Skin of body (tissue), 2 donors: ENCODE data around the gene AHCYL2. TPM values are rescaled to one million over a fixed set of nuclear protein-coding genes. Genes with fewer than 3 reads are reported as not detected.
"Not testable (repeated sequence)": the region's sequence is repeated elsewhere in the genome, so short reads cannot be mapped to it uniquely, and the experiment has no call there.

Experiments
- DNase-seq: peaks from one replicate; lab custom pipeline; 2025; lab: John Stamatoyannopoulos, UW
- total RNA-seq: library from RNA; depleted of rRNA; stranded (reverse); fragments of >200 nt; gene quantifications from one replicate; pipeline ENCODE4 v1.2.3, GENCODE V29; 2014

Gene AHCYL2
- total RNA-seq, 1 donor from 2014 or later, result 19.4 TPM

DNA sequence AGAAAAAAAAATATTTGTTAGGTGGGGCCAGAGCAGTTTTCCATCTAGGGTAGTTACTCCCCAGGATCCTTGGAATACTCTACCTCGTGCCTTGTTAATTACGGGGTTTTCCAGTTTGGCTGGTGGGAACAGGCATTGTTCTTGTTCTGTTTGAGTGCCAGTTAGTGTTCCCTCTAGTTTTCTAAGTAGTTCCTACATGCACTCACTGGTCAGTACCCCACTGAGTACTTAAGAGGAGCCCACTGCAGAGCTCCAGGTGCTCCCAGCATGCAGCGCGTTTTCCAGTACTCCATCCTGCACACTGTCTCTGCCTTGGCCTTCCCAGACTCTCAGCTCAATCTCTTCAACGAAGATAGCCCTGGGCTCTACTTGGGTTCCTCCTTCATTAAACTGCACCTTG is 58.0 kb downstream of the AHCYL2 start:
- DNase-seq, result no peak

DNA sequence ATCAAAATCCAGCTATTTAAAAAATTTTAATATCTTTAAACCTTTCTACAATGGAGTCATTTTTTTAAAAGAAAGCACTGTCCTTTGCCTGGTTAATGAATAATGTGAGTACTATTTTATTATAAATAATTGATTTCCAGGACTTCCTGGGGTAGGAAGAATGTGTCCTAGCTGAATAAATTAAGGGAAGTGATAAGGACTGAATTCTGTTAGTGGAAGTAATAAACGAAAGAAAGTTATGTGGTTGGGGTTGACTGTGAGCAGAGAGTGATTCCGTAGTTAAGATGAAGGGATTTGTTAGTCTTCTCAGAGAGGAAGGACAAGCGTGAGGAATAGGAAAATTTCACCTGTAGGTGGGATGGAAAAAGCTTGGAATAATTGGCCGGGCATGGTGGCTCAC is 59.1 kb downstream of the AHCYL2 start:
- DNase-seq, result no peak

DNA sequence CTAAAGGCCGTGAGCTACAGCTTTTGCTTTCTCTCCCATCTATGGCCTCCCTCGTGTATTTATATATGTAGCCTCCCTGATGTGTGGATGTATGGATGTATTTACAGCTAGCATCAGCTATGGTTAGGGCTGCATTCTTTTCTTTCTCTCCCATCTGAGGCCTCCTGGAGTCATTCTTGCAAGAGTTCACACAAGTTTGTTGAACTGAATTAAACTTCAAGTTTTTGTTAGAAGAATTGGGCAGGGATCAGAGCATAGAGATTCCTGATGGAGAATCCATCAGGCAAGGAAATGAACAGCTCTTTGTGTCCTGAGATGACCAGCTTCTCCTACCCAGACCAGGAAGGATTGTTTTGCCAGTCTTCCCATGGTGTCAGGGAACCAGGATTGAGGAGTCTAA is 60.3 kb downstream of the AHCYL2 start:
- peak; percentile 37 for DNase-seq

DNA sequence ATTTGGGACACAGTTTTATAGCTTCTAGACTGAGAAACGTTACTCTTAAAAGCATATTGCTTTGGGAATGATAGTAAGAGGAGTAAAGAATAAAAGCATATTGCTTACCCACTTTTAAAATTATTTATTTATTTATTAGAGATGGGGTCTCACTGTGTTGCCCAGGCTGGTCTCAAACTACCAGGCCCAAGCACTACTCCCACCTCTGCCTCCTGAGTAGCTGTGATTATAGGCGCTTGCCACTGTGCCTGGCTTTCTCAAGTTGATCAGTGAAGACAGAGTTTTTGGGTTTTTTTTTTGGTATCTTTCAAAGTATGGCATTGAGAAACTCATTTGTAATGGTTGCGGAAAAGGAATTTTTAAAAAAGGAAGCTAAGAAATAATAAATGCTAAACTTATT is 68.0 kb downstream of the AHCYL2 start:
- no peak for DNase-seq

DNA sequence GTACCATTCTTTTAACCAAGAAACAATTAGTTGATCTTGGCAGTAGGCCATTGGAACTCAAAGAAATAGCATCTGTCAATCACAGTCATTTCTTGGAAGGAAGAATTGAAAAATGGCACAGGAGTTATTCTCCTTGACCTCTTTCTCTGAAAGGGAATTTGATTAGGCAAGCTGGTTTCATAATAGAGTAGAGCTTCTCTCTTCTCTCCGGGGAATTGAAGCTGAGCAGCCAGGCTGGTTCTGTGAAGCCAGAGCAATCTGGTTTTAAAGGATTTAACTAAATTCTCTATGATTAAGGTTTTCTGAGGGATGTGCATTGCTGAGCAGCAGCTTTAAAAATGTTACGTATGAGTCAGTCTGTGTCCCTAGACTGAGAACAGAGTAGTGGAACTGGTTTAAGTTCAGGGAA is 70.2 kb downstream of the AHCYL2 start:
- no peak for DNase-seq

DNA sequence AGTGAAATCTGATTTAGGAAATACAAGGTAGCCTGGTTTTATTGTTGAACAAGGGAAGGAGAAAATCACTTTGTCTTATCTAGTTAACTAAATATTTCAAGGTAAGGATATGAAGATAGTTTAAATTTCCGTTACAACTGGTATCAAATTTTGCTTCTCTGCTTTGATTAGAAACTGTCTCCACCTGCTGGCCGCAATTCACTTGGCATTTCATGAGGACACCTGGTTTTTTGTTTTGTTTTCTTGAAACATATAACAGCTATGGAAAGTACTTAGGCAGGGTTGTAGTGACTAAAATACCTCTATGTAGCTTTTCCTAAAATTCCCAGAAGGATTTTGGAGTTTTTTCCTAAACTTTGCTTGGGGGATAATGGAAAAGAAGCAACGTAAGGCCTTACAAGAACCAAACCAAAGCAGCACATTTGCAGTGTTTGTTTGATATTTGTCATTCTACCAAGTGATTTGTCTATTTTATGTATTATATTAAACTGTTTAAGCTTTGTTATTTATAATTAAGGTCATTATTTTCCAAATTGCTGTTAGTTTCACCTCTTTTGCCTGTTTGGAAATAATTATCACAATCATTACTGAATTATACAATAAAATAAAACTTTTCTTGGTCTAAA is 73.6 kb downstream of the AHCYL2 start:
- DNase-seq, result no peak

DNA sequence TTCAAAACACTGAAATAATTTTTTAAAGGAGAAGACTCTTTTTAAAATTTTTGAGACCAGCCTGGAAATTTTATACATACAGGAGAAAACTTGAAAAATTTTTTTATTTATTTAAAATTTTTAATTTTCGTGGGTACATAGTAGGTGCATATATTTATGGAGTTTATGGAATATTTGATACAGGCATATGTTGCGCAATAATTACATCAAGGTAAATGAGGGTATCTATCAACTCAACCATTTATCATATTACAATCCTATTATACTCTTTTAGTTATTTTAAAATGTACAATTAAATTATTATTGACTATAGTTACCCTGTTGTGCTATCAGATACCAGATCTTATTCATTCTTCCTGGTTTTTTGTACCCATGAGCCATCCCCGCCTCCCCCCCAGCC is 75.1 kb downstream of the AHCYL2 start:
- no peak for DNase-seq

DNA sequence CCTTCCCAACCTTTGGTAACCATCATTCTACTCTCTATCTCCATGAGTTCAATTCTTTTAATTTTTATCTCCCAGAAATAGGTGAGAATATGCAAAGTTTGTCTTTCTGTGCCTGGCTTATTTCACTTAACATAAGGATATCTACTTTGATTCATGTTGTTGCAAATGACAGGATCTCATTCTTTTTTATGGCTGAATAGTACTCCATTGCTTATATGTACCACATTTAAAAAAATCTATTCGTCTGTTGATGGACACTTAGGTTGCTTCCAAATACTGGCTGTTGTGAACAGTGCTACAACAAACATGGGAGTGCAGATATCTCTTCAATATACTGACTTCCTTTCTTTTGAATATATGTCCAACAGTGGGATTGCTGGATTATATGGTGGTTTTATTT is 75.5 kb downstream of the AHCYL2 start:
- not testable (repeated sequence) for DNase-seq

DNA sequence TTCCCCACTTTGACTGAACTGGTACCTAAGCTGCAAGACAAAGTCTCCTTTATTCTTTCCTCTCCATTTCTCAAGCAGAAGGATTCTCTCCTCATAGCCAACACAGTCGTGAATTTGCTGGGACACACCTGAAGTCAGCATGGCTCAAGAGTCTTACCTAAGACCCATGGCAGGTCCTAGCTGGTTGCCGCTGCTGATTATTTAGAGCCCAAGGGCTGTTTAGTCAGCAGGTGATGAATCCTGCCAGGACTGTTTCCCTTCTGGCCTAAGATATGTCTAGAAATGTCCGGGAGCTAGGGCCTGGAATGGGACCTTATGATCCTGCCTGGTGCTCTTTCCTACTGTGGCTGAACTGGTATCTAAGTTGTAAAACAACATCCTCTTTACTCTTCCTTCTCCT is 82.8 kb downstream of the AHCYL2 start:
- no peak for DNase-seq

DNA sequence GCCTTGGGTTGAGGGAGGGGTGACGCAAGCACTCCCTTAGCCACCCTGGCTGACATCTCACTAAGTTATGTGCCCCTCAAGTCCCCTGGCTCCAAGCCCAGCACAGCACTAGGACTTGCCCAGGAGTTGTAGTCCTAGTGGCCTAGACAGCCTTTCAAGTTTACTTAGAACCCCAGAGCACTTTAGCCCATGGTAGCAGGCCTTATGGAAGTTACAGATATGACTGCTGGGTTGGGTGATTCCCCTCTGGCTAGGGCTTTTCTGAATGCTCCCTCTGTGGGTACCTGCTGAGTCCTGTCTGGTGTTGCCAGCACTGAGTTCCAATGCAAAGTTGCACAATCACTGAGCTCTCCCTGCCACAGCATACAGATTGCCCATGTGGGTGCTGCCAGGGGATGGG is 83.2 kb downstream of the AHCYL2 start:
- DNase-seq, result no peak

DNA sequence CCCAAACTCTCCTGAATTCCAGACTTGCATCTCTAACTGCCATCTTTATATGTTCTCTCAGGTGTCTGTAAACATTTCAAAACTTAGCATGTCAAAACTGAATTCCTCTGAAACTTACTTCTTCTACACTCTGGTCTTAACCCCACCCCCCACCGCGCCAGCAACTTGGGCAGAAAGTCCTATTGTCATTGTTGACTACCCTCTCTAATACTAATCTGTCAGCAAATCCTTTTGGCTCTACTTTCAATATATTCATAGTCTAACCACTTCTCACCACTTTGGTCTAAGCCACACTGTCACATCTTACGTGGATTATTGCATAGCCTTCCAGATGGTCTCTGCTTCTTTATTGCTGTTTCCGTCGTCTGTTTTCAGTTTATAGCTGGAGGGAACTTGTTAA is 86.6 kb downstream of the AHCYL2 start:
- DNase-seq, result peak; percentile 34

DNA sequence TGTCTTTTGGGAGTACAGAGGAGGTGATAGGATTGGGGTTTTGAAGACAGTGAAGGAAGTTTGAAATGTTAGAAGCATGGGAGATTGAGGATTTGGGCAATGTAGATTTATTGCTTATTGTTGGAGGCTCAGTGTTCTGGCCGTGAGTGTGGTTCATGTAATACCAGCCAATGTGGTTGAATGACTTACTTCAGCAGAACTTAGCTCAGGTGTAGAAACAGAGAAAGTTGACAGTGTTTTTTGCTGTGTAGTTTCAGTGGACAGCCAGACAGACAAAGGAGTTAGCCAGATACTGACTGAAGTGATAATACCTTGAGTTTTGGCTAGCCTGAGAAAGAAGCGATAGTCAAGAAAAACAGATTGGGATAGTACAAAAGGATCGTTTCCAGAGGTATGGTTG is 88.5 kb downstream of the AHCYL2 start:
- no peak for DNase-seq

DNA sequence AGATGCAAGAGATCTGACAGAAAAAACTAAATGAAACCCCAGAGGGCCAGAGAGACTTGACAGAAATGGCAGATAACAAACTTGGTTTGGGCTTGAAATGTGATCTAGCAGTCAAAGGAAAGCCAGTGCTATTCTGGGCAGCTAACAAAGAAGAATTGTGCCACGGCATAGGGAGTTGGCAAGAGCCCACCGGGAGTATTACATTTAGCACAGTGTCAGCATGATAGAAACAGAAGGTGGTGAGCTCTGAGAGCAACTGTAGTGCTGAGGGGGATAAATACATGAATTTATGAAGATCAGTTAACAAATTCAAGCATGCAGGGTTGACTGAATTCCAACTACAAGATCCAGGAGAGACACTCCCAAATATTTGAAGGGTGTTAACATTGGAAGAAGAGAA is 91.1 kb downstream of the AHCYL2 start:
- no peak for DNase-seq

DNA sequence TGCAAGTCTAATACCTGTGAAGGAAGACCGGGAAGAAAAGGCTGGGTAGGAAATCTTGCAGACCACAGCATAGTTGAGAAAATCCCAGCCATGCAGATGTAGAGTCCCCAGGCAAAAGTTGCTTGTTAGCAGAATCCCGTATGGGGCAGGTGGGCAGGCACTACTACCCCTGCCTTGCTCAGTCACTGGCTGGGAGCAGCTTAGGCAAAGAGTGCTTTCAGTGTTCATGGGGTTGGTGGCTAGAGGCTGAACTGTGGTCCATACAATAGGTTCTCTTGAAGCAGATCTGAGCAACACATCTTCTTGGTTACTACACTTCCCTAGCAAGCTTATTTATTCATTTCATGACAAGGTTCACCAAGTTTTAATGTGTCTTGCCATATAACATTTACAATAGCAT is 92.6 kb downstream of the AHCYL2 start:
- no peak for DNase-seq

DNA sequence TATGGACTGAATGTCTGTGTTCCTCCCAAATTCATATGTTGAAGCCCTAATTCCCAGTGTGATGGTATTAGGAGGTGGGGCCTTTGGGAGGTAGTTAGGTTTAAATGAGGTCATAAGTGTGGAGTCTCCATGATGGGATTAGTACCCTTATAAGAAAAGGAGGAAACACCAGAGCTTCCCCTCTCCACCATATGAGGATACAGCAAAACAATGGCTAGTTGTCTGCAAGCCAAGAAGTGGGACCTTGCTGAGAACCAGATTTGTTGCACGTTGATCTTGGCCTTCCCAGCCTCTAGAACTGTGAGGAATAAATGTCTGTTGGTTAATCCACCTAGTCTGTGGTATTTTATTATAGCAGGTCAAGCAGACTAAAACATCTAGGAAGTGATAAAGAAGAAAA is 102.2 kb downstream of the AHCYL2 start:
- no peak for DNase-seq

DNA sequence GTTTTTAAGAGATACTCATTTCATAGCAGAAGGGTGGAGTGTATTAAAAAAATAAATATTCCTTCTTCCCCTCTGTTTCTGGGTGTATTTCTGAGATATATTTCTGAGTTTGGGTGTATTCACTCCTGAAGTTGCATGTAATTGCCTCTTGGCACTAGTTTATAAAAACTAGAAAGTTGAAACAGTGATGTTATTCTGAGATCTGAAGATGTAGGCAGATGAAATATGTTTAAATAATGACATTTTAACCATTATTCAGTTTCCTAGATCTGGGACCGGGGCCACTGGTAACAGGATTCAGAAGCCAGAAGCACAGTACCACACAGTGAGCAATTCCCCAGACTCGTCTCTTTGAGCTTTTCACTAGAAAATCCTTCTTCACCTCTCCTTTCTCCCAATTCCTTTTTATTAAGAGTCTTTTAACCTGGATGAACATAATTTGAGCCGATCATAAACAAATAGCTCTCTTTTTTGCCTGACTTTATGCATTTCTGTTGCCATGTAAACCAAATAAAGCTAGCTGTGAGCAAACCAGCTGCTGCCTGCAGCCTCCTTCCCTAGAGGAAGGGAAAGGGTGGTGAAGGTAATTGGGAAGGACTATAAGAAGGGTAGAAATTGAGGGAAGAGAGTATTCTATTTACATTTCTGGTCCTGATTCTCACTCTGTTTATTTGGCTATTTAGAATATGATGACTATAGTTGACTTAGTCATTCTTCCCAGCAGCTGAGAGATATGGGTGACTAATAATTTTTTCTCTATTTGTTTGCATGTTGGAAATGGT is 107.6 kb downstream of the AHCYL2 start:
- no peak for DNase-seq

DNA sequence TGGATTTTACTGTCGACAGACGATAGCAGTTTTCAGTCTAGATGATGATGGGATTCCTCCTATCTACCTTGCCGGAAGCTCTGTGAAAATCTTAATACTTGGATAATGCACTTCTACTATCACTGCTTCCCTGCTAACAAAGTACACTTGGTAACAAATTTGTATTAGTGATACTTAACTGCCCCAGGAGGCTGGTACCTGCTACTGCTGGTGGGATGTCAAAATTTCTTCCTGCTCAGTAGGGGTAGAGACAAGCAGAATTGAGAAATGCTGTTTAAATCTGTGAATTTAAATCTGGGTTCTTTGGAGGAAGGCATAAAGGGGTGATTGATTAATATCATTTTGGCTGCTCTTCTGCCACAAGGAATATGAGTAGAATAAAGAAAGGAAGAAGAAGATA is 109.6 kb downstream of the AHCYL2 start:
- no peak for DNase-seq

DNA sequence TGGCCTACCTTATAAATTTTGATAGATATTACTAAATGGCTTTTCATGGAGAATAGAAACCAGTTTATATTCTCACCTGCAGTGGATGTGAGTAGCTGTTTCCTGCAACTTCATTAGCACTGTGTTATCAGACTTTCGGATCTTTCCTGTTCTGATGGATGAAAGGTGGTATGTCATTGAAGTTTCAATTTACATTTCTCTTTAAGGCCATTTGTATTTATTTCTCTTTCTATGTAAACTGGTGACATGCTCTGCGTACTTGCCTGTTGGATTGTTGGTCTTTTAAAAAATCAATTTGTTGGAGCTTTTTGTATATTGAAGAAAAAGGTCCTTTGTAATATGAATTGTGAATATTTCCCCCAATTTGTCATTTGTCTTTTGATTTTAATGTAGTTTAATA is 113.6 kb downstream of the AHCYL2 start:
- DNase-seq, result no peak

DNA sequence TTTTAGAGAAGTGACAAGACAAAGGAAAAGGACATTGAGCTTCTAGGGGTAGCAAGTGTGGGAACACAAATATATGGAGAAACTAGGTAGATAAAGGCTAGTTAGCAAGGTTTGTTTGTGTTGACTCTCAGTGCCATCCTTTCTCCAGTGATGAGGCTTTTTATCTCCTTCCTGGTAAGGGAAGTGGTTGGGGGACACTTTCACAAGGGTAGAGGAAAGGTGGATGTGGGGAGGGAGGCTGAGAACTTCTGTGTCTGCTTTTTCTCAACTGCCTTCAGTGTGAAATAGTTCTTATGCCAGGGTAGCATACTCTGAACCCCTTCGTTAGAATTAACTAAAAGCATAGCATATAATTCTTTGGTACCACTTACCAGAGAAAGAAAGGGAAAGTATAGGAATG is 116.4 kb downstream of the AHCYL2 start:
- DNase-seq, result no peak

DNA sequence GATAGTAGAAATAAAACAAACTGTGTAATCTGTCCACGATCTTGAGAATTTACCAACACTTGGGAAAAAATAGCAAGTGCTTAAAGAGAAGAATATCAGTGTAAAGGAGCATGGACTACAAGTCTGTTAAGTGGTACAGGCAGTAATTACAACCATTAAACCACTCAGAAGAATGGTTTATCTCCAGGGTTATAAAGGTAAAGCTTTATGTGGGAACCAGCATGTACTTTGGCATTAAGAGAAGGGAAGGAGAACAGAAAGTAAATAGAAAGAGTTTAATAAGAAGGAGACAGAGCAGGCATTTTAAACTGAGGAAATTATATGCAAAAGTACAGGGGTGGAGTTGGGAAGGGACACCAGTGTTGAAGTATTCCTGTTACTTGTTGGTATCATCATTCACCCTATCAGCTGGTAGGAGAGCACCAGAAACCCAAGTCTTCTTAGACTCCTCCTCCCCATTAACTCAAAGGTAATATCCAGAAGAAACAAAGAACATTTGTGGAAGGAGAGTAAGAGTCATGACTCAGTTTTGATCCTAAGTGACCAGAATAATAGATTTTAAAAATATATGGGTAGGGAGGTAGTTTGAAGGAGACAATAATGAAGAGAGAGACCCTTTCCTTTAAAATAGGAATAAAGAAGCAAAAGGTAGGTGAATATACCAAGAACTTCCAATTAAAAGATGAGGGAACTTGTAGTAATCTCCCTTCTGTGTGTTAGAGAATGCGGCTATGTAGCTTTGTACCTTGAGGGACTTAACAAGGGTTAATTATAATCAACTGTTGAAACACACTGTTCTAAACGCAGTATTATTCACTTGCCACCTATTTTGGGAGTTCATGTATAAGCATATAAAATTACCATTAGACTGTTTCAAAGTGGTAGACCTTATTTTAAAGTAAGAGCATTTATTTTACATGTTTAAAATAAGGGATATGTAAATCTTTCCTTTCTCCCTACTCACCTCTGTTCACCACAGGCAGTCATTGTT is 117.3 kb downstream of the AHCYL2 start:
- DNase-seq, result no peak

DNA sequence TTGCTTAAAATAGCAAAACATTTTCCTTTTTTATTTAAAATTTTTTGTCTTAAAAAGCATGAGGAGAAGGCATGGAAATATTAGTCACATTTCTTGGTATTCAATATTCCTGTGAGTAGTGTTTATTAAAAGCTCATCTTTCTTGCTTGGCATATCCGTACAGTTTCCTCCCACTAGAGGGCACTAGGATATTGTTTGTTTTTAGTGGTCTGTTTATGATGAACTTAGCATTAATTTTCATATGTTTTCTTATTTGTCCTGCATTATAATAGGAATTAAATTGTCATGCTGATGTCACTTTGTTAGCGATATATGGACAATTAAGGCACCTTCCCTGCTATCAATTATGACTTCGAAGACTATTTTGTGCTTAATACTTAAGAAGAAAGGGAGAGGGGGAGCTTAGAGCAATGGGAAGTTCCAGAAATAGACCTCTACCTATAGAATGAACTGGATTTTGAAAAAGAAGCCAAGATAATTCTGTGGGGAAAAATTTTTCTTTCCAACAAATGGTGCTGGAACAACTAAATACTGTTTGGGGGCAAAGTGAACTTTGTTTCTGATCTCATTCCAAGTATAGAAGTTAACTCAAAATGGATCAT is 118.4 kb downstream of the AHCYL2 start:
- peak; percentile 44 for DNase-seq

DNA sequence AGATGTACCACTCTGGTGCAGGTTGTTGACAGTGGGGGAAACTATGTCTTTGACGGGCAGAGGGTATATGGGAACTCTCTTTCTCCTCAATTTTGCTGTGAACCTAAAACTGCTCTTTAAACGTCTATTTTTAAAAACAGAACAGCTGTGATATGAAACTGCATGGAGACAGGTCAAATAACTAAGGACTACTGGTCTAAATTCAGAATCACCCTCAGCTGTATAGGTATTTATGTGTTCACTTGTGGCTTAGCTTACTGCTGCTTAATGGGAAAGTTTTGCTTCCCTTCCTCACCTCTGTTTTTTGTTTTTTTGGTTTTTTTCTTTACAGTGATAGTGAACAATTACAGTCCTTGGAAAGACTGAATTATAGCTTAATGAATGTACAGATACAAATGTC is 122.5 kb downstream of the AHCYL2 start:
- no peak for DNase-seq
